ENCODE data around the gene YPEL2.

YPEL2 gene

GRCh38 chr17:59357219-59357697 is 25.8 kb downstream of the YPEL2 start:
- DNase-seq: no peak

- DNase-seq: no peak
Measured at GRCh38 chr17:59357929-59358328, 26.5 kb downstream of the YPEL2 start.

- DNase-seq: no peak
Measured at GRCh38 chr17:59361386-59361785, 29.9 kb downstream of the YPEL2 start.

GRCh38 chr17:59361916-59362810 is 30.7 kb downstream of the YPEL2 start:
- no peak for DNase-seq

- DNase-seq: no peak
Measured at GRCh38 chr17:59362811-59363205, 31.4 kb downstream of the YPEL2 start.

- no peak for DNase-seq
Measured at GRCh38 chr17:59365383-59365981, 34.0 kb downstream of the YPEL2 start.

GRCh38 chr17:59366040-59366757 is 34.7 kb downstream of the YPEL2 start:
- no peak for DNase-seq

- no peak for DNase-seq
Measured at GRCh38 chr17:59366773-59367656, 35.6 kb downstream of the YPEL2 start.

- DNase-seq: no peak
Measured at GRCh38 chr17:59367657-59368045, 36.2 kb downstream of the YPEL2 start.

- DNase-seq: no peak
Measured at GRCh38 chr17:59368218-59368857, 36.9 kb downstream of the YPEL2 start.

GRCh38 chr17:59369031-59369975 is 37.8 kb downstream of the YPEL2 start:
- DNase-seq: no peak

- DNase-seq: no peak
Measured at GRCh38 chr17:59370593-59371299, 39.3 kb downstream of the YPEL2 start.

- DNase-seq: no peak
Measured at GRCh38 chr17:59371416-59372100, 40.1 kb downstream of the YPEL2 start.

GRCh38 chr17:59372138-59372751 is 40.8 kb downstream of the YPEL2 start:
- no peak for DNase-seq

GRCh38 chr17:59373882-59374495 is 42.5 kb downstream of the YPEL2 start:
- no peak for DNase-seq

- no peak for DNase-seq
Measured at GRCh38 chr17:59374612-59375011, 43.2 kb downstream of the YPEL2 start.

GRCh38 chr17:59375857-59376256 is 44.4 kb downstream of the YPEL2 start:
- no peak for DNase-seq

- DNase-seq: no peak
Measured at GRCh38 chr17:59376506-59376905, 45.1 kb downstream of the YPEL2 start.

GRCh38 chr17:59377410-59377809 is 46.0 kb downstream of the YPEL2 start:
- DNase-seq: no peak

All from activated CD8-positive, alpha-beta memory T cell treated with anti-CD3 and anti-CD28 coated beads, Interleukin-2, amount 50 U/mL, for 48 hours (primary cell).